ENCODE measurements around the gene TRIP12.
A peak's percentile ranks its signal among the peaks of the same experiment; 100 is the strongest.

The TRIP12 gene

DNA sequence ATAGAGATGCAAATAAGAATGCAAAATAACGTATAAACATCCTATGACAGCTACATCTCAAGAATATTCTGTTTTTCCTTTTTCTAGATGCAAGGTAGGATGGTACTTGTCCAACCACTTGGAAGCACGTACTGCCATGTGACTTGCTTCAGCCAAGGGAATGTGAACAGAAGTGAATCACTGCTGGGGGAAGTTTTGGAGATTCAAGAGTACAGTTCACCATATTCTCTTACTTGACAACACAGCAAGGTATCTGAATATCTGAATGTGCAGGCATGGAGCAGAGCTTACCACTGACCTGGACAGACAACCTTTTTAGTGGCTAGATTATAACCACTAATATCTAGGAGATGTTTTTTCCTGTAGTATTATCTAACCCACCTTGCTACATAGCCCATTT is 53.0 kb downstream of the TRIP12 start:
- DNase-seq (ENCODE audit: low read depth), result no peak
- H3K4me3 ChIP-seq (ENCODE audit: low read depth, low read length), result no peak overlapping the region
- TF ChIP-seq, protein P1, sequence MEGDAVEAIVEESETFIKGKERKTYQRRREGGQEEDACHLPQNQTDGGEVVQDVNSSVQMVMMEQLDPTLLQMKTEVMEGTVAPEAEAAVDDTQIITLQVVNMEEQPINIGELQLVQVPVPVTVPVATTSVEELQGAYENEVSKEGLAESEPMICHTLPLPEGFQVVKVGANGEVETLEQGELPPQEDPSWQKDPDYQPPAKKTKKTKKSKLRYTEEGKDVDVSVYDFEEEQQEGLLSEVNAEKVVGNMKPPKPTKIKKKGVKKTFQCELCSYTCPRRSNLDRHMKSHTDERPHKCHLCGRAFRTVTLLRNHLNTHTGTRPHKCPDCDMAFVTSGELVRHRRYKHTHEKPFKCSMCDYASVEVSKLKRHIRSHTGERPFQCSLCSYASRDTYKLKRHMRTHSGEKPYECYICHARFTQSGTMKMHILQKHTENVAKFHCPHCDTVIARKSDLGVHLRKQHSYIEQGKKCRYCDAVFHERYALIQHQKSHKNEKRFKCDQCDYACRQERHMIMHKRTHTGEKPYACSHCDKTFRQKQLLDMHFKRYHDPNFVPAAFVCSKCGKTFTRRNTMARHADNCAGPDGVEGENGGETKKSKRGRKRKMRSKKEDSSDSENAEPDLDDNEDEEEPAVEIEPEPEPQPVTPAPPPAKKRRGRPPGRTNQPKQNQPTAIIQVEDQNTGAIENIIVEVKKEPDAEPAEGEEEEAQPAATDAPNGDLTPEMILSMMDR (IDR thresholded peaks at IDR 0.05; ENCODE audit: insufficient read depth, low read depth, low read length, missing control alignments), result no peak

DNA sequence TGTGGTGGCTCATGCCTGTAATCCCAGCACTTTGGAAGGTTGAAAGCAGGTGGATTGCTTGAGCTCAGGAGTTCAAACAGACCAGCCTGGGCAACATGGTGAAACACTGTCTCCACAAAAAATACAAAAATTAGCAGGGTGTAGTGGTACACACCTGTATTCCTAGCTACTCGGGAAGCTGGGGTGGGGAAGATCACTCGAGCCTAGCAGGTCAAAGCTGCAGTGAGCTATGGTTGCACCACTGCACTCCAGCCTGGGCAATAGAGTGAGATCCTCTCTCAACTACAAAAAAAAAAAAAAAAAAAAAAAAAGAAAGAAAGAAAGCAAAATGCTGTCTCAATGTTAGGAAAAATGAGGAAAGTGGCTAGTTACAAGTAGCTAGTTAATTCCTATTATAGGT is 56.8 kb downstream of the TRIP12 start:
- no peak overlapping the region for H3K4me3 ChIP-seq (ENCODE audit: low read depth, low read length)

DNA sequence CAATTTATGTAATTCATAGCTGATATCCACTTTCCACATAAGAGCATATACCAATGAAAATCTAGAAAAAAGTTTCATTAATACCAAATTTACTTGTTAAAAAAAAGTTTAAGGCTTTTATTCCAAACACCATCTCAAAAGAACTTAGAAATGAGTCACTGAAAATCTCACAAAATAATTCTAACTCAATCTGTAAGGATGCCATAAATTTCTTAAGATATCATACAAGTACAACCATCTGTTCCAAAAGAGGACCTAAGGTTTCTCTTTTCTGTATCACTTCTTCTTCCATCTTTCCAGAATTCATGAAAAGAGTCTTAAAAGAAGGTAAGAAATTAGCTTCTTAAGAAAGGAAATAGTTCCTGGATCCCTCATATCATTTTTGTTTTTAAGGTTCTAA is 60.4 kb downstream of the TRIP12 start:
- DNase-seq (ENCODE audit: low read depth), result no peak
- TF ChIP-seq, protein P1 (IDR thresholded peaks at IDR 0.05; ENCODE audit: insufficient read depth, low read depth, low read length, missing control alignments), result no peak
- H3K4me3 ChIP-seq (ENCODE audit: low read depth, low read length), result no peak overlapping the region

More for the DNA sequence above, 56.8 kb downstream of the TRIP12 start:
- DNase-seq (ENCODE audit: low read depth), result no peak
- TF ChIP-seq, protein P1 (IDR thresholded peaks at IDR 0.05; ENCODE audit: insufficient read depth, low read depth, low read length, missing control alignments), result no peak

DNA sequence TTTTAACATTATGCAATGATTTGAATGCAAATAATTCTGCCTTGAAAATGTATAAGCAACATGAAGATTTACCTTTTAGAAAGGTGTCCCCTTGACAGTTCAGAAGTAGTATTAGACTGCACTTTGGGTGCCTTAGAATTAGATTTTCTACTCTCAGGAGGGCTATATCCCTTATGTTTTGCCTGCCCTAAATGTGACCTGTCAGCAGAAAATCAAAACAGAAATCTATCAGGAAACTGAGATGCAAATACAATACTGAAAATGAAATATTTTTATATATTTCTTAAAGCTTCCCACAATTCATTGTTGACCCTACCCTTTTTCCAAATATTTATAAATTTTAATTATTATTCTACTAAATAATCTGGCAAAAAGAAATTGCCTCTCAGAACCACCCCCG is 61.5 kb downstream of the TRIP12 start:
- H3K4me3 ChIP-seq (ENCODE audit: low read depth, low read length), result no peak overlapping the region
- TF ChIP-seq, protein P1 (IDR thresholded peaks at IDR 0.05; ENCODE audit: insufficient read depth, low read depth, low read length, missing control alignments), result no peak
- DNase-seq (ENCODE audit: low read depth), result no peak

DNA sequence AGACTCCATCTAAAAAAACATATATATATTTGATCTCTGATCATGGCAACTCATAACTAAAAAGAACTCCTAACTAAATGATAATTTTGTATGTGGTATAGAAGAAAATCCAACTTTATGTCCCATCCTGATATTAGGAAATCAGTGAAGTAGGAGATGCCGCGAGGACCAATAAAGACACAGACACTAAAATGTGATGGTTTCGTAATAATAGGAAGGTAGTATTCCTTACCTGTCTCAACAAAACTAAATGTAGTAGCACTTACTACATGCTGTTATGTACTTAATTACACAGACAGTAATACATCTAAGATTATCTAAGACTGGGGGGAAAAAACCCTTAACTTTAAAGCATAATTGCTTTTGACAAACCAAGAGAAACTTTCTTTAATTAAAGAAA is 63.5 kb downstream of the TRIP12 start:
- no peak overlapping the region for H3K4me3 ChIP-seq (ENCODE audit: low read depth, low read length)
- no peak for DNase-seq (ENCODE audit: low read depth)
- TF ChIP-seq, protein P1 (IDR thresholded peaks at IDR 0.05; ENCODE audit: insufficient read depth, low read depth, low read length, missing control alignments), result no peak

DNA sequence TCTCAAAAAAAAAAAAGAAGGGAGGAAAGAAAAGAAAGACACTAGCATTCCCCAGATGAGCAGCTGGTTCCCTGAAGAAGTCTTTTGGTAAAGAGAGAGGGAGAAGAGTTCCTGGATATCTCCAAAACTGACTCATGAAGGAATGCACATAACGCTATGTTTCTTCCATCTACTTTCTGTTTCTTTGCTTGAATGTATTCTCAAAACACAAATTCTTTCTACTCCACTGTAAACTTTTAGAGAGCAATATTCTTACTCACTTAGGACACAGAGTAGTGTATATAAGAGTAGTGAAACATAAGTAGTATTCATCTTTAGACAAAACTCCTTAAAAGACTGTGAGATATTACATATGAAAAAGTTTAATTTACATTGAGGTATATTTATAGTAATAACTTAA is 64.2 kb downstream of the TRIP12 start:
- H3K4me3 ChIP-seq (ENCODE audit: low read depth, low read length), result no peak overlapping the region

DNA sequence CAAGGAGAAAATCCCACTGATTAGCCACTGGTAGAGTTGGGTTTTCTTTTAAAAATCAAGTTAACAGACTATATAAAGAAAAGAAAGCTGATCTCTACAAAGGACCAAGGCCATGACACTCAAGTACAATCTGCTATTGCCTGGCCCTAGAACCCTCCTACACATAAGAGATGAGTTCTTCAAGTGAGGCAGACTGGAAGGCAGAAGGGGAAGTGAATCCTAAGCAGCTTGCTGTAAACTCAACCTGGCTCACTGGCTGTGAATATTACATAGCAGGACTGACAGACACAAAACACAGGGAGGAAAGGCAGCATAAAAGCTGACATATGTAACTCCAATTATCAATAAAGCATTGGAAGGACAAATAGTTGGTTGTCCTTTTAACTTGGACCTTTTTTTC is 65.4 kb downstream of the TRIP12 start:
- TF ChIP-seq, protein P1 (IDR thresholded peaks at IDR 0.05; ENCODE audit: insufficient read depth, low read depth, low read length, missing control alignments), result no peak
- no peak overlapping the region for H3K4me3 ChIP-seq (ENCODE audit: low read depth, low read length)
- DNase-seq (ENCODE audit: low read depth), result peak; percentile 64

More for the DNA sequence above, 64.2 kb downstream of the TRIP12 start:
- DNase-seq (ENCODE audit: low read depth), result no peak
- TF ChIP-seq, protein P1 (IDR thresholded peaks at IDR 0.05; ENCODE audit: insufficient read depth, low read depth, low read length, missing control alignments), result no peak
